Duodenal mucosa (tissue), 2 donors: ENCODE results near the gene DOK1.

Experiments
- H3K27ac ChIP-seq: one replicate; pipeline ENCODE4 v1.7.0; 2013; ENCODE audit warnings: low read depth, low read length
- H3K27me3 ChIP-seq, 2 donors: one replicate each; pipeline ENCODE4 v1.7.0; 2013; ENCODE audit warnings: low read length in 2 of 2, control low read depth in 1 of 2; ENCODE audit not compliant: insufficient read depth in 2 of 2, control insufficient read depth in 1 of 2
- H3K36me3 ChIP-seq, 2 donors: one replicate each; pipeline ENCODE4 v1.7.0; 2013; ENCODE audit warnings: low read length in 2 of 2, control low read depth in 1 of 2; ENCODE audit not compliant: insufficient read depth in 2 of 2, control insufficient read depth in 1 of 2
- H3K4me1 ChIP-seq, 2 donors: one replicate each; pipeline ENCODE4 v1.7.0; 2013; ENCODE audit warnings: low read length in 2 of 2, control low read depth in 1 of 2; ENCODE audit not compliant: insufficient read depth in 2 of 2, control insufficient read depth in 1 of 2
- H3K4me3 ChIP-seq, 2 donors: one replicate each; pipeline ENCODE4 v1.7.0; 2013; ENCODE audit warnings: low read length in 2 of 2, low read depth in 1 of 2
- H3K9ac ChIP-seq, 2 donors: one replicate each; pipeline ENCODE4 v1.7.0; 2013; ENCODE audit warnings: low read length in 2 of 2, low read depth in 1 of 2
- H3K9me3 ChIP-seq, 2 donors: one replicate each; pipeline ENCODE4 v1.7.0; 2013; ENCODE audit warnings: low read length in 2 of 2, control low read depth in 1 of 2; ENCODE audit not compliant: control insufficient read depth in 1 of 2

The DOK1 gene

GRCh38 chr2:74553892-74554819 lies at the start of gene DOK1, which contains the start of gene LOXL3:
Gene DOK1 (plus strand): TSS chr2:74554720. CDS start chr2:74554755, 35 bp downstream.
Gene LOXL3 (minus strand): TSS chr2:74553942. CDS start chr2:74552634, 1,308 bp downstream.
- Histone ChIP-seq H3K27me3 (peaks cover 4 to 8% of the 10 kb centered on the region in 2 donors), H3K36me3 (peaks cover 4 to 7% of the 10 kb centered on the region in 2 donors), H3K4me3 (peak within 1 kb of the TSS; percentile 94 to 97), H3K4me1 (peaks cover 24 to 36% of the 10 kb centered on the region in 2 donors), H3K27ac (peak within 1 kb of the TSS; percentile 24), H3K9ac (peak within 1 kb of the TSS; percentile 77 to 96), H3K9me3 (no peaks in the 10 kb centered on the region)

GRCh38 chr2:74505448-74506246 lies 48.9 kb upstream of the DOK1 start:
- Histone ChIP-seq H3K36me3 (peaks cover 0 to 11% of the 10 kb centered on the region in 2 donors), H3K27me3 (peaks cover 0 to 17% of the 10 kb centered on the region in 2 donors), H3K4me1 (peaks cover 46 to 49% of the 10 kb centered on the region in 2 donors), H3K9me3 (no peaks in the 10 kb centered on the region), H3K27ac (no peak overlapping the region), H3K4me3 (peak overlapping the region; percentile 33 to 43), H3K9ac (peak overlapping the region in 1 of 2 donors; percentile 43)

GRCh38 chr2:74507145-74507925 lies 47.2 kb upstream of the DOK1 start, which contains the start of gene PCGF1:
Gene PCGF1 (minus strand): TSS chr2:74507695. CDS start chr2:74507668, 27 bp downstream.
- Histone ChIP-seq H3K9ac (peak within 1 kb of the TSS; percentile 89 to 100), H3K36me3 (peaks cover 0 to 11% of the 10 kb centered on the region in 2 donors), H3K4me1 (peaks cover 36 to 38% of the 10 kb centered on the region in 2 donors), H3K9me3 (no peaks in the 10 kb centered on the region), H3K4me3 (peak within 1 kb of the TSS; percentile 94 to 98), H3K27ac (peak within 1 kb of the TSS; percentile 100), H3K27me3 (peaks cover 9 to 32% of the 10 kb centered on the region in 2 donors)

GRCh38 chr2:74507926-74508520 lies 46.5 kb upstream of the DOK1 start:
- H3K9me3 ChIP-seq = no peaks in the 10 kb centered on the region
- H3K9ac ChIP-seq = peak overlapping the region; percentile 77 to 89
- H3K4me3 ChIP-seq = peak overlapping the region; percentile 94 to 98
- H3K27me3 ChIP-seq = peaks cover 15 to 39% of the 10 kb centered on the region in 2 donors
- peaks cover 0 to 11% of the 10 kb centered on the region in 2 donors for H3K36me3 ChIP-seq
- H3K27ac ChIP-seq = peak overlapping the region; percentile 100
- peaks cover 36 to 37% of the 10 kb centered on the region in 2 donors for H3K4me1 ChIP-seq

GRCh38 chr2:74510272-74510671 lies 44.2 kb upstream of the DOK1 start:
- no peak overlapping the region for H3K27ac ChIP-seq
- peaks cover 20 to 32% of the 10 kb centered on the region in 2 donors for H3K4me1 ChIP-seq
- no peaks in the 10 kb centered on the region for H3K9me3 ChIP-seq
- peaks cover 36 to 62% of the 10 kb centered on the region in 2 donors for H3K27me3 ChIP-seq
- H3K4me3 ChIP-seq = no peak overlapping the region
- H3K36me3 ChIP-seq = peaks cover 0 to 7% of the 10 kb centered on the region in 2 donors
- H3K9ac ChIP-seq = no peak overlapping the region

- H3K27me3 ChIP-seq = peaks cover 45 to 71% of the 10 kb centered on the region in 2 donors
- no peaks in the 10 kb centered on the region for H3K36me3 ChIP-seq
- H3K9me3 ChIP-seq = no peaks in the 10 kb centered on the region
- H3K4me3 ChIP-seq = no peak overlapping the region
- H3K27ac ChIP-seq = no peak overlapping the region
- H3K4me1 ChIP-seq = peaks cover 13 to 33% of the 10 kb centered on the region in 2 donors
- no peak overlapping the region for H3K9ac ChIP-seq
These were observed 43.2 kb upstream of the DOK1 start for GRCh38 chr2:74511104-74511989.

- Histone ChIP-seq H3K27ac (no peak overlapping the region), H3K27me3 (peaks cover 55 to 85% of the 10 kb centered on the region in 2 donors), H3K4me1 (peaks cover 11 to 30% of the 10 kb centered on the region in 2 donors), H3K9me3 (no peaks in the 10 kb centered on the region), H3K36me3 (peaks cover 0 to 5% of the 10 kb centered on the region in 2 donors), H3K4me3 (no peak overlapping the region), H3K9ac (no peak overlapping the region)
These were observed 41.5 kb upstream of the DOK1 start for GRCh38 chr2:74512744-74513604.
